AG09319 (cell line): ENCODE measurements around the gene ZNF277.

Experiments used
- DNase-seq: peaks from one replicate; pipeline ENCODE4 v3.0.0-alpha.2; 2010; ENCODE audit warnings: low read depth; ENCODE audit errors: extremely low read depth
- CTCF ChIP-seq: IDR thresholded peaks from 2 replicates; pipeline ENCODE4 v1.5.1; 2011; ENCODE audit warnings: low read depth, mild to moderate bottlenecking, inconsistent platforms, low read length, moderate library complexity

The ZNF277 gene

GRCh38 chr7:112211348-112211907, 4.9 kb downstream of the ZNF277 start:
- no peak for TF ChIP-seq CTCF
- DNase-seq = no peak

DNA sequence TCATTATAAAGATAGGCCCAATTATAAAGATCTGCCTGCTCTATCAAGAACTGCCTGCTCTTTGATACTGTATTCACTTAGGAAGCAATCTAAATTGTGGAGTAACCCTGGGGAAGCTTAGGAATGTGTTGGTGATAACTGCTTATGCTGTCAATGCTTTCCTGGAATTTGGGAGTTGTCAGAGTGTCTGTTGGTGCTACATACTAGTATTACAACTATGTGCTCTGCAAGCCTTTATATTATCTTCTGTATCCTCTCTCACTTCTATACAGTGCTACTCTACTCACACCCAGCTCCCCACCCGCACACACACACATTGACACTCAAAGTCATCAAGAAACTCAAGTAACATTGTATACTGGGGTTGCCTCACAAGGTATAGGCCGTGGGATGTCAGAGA, 6.1 kb downstream of the ZNF277 start:
- no peak for TF ChIP-seq CTCF
- no peak for DNase-seq

- DNase-seq = no peak
- no peak for TF ChIP-seq CTCF
These were observed 7.2 kb downstream of the ZNF277 start for GRCh38 chr7:112213735-112214134.

- no peak for TF ChIP-seq CTCF
- no peak for DNase-seq
These were observed 7.8 kb downstream of the ZNF277 start for GRCh38 chr7:112214268-112214667.

DNA sequence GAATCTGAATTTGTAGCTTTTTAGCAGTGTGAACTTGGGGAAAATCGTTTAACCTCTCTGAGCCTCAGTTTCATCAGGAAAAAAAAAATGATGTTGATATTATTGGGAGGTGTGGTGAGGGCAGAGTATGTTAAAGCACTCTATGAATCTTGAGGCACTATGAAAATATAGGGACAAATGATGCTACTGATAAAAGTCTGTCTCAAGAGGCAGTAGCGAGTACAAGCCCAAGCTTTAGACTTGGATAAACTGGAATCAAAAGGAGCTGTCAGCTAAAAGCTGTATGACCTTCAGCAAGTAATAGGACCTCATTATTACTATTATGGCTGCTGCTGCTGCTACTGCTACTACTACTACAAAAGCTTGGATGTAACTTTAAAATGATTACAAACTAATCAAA, 8.4 kb downstream of the ZNF277 start:
- no peak for TF ChIP-seq CTCF

DNA sequence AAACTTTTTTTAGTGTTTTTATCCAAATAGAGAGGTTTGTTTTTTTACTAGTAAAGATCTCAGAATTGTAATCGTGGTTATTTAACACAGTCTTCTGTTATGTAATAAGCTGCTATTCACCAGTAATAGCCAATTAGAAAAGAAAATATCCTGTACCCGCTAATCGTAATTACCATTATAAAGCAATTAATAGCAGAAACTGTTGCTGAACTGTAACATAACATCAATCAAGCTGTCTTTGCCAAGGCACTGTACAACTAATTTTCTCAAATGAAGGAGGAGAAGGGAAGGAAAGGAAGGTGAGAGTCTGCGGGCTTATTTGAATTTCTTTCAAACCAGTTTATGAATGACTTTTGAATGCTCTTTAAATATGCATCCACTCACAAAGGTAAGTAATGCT, 9.3 kb downstream of the ZNF277 start:
- no peak for DNase-seq
- no peak for TF ChIP-seq CTCF

More for the DNA sequence above, 8.4 kb downstream of the ZNF277 start:
- DNase-seq = no peak

GRCh38 chr7:112220877-112221434, 14.5 kb downstream of the ZNF277 start:
- no peak for DNase-seq
- TF ChIP-seq CTCF = no peak
